Epithelial cell of alveolus of lung (primary cell): ENCODE measurements around the gene UNC80. TPM values are rescaled to one million over a fixed set of nuclear protein-coding genes. Genes with fewer than 3 reads are reported as not detected.

Experiments used
- total RNA-seq: library from RNA; depleted of rRNA; stranded (reverse); fragments of >200 nt; gene quantifications from 2 replicates; pipeline ENCODE4 v1.2.1, GENCODE V29; 2015

Gene UNC80, protein sequence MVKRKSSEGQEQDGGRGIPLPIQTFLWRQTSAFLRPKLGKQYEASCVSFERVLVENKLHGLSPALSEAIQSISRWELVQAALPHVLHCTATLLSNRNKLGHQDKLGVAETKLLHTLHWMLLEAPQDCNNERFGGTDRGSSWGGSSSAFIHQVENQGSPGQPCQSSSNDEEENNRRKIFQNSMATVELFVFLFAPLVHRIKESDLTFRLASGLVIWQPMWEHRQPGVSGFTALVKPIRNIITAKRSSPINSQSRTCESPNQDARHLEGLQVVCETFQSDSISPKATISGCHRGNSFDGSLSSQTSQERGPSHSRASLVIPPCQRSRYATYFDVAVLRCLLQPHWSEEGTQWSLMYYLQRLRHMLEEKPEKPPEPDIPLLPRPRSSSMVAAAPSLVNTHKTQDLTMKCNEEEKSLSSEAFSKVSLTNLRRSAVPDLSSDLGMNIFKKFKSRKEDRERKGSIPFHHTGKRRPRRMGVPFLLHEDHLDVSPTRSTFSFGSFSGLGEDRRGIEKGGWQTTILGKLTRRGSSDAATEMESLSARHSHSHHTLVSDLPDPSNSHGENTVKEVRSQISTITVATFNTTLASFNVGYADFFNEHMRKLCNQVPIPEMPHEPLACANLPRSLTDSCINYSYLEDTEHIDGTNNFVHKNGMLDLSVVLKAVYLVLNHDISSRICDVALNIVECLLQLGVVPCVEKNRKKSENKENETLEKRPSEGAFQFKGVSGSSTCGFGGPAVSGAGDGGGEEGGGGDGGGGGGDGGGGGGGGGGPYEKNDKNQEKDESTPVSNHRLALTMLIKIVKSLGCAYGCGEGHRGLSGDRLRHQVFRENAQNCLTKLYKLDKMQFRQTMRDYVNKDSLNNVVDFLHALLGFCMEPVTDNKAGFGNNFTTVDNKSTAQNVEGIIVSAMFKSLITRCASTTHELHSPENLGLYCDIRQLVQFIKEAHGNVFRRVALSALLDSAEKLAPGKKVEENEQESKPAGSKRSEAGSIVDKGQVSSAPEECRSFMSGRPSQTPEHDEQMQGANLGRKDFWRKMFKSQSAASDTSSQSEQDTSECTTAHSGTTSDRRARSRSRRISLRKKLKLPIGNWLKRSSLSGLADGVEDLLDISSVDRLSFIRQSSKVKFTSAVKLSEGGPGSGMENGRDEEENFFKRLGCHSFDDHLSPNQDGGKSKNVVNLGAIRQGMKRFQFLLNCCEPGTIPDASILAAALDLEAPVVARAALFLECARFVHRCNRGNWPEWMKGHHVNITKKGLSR (N-terminal part only)
- total RNA-seq, result under 0.01 TPM in 1 of 2 replicates, not detected in the other

DNA sequence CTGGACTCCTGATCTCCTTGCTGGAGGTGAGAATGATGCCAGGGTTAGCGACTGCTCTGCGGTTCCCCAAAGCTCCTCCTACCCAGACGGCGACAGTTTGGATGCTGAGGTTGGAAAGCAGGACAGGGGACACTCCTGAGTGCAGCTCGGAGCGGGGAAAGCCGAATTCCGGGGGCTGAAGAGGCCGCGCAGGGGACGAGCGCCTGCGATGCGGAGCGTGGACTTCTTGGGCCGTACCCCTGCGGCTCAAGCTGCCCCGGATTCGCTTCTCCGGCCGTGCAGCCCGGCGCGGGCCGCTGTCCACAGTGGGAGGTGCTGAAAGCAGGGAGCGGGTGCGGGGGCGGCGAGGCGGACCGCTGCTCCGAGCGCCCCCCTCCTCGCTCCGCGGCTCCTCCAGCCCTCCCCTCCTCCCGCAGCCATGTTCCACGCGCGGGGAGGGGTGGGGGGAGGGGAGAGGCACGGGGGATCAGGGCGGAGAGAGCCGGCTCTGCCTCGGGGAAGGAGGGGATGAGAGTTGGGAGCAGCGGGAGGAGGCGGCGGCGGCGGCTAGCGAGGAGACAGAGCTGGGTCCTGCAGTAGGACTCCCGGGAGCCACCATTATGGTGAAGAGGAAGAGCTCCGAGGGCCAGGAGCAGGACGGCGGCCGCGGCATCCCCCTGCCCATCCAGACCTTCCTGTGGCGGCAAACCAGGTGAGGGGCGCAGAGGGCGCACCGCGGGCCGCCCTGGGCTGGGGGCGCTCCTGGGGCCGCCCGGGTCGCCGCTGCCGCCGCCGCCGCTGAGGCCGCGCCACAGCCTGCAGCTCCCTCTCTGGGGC, at the start of gene UNC80:
UNC80 (plus strand) TSS at position 359 of the 816 bp plus-strand sequence; CDS start at position 600, 241 bp downstream.

DNA sequence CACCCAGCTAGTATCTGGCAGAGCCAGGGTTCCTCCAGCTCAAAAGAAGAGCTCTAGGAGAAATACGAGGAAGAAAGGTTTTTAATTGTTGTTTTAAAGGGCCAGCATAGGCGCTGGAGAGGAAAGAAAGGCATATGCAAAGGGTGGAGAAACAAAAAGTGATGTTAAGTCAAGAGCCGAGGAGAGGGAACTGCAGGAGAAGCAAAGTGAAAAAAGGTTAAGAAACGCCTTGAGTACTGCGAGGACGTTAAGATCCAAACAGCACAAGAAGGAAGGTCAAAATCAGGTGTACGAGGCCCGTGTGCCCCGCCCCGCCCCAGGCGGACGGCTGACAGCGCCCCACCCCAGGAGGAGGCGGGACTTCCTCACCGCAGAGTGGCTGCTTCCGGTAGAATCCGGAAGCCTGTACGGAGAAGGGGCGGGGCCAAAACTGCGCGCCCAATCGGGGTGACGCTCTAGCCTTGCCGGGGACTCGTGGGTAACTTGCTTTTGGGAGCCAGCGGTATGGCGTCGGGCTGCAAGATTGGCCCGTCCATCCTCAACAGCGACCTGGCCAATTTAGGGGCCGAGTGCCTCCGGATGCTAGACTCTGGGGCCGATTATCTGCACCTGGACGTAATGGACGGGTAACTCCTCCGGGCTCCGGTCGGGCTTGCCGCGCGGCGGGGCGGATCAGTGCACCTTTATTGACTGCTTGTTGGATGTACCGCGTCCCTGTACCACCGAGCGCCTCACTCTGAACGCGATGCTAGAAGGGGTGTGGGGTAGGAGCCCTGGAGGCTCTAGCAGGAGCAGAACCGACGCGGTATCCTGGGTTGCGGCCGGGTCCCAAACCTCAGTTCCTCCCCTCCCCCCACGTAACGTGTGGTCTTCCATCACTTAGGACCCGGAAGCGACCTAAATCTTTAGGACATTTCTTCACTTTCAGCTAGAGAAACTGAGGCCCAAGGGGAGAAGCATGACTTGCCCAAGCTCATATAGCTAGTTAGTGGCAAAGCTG, 230.8 kb downstream of the UNC80 start, which contains the start of gene RPE:
RPE (plus strand) TSS at position 481 of the 1,000 bp plus-strand sequence; CDS start at position 505, 24 bp downstream.

Other genes with a start within 250 kb of the UNC80 start
- 32.3 and 70.9 TPM in 2 replicates for gene RPE, start 230.8 kb downstream of the UNC80 start, total RNA-seq